ENCODE results near the gene UBE2V1.
"Not testable (repeated sequence)": the region's sequence is repeated elsewhere in the genome, so short reads cannot be mapped to it uniquely, and the experiment has no call there.

UBE2V1 gene

DNA sequence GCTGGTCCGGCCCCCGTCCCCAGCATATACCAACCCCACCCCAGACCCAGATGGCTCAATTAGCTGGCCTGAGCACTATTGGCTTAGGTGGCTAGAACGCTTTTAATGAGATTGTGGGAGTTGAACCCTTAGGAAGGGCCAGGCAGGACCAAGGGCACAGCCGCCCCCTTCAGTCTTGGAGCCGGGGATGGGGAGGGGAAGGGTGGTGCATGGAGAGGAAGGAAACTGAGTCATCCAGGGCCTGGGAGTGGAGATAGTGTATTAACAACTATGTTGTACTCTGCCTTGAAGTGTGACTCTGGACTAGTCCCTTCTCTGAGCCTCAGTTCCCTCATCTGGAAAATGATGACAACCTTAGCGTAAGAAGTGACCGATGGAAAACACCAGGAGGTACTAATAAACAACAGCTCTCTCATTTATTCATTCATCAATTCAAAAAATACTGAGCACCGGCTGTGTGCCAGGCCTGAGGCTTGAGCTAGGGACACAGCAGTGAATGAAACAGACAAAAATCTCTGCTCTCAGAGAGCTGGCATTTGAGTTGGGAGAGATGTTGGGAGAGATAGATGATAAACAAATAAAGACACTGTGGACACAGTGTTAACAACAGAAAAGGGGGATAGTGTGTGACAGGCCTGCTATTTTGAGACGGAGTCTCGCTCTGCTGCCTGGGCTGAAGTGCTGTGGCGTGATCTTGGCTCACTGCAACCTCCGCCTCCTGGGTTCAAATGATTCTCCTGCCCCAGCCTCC, 29.0 kb upstream of the UBE2V1 start:
- DNase-seq (ENCODE audit: extremely low read depth, low read depth) = no peak
- no peak overlapping the region for H3K4me3 ChIP-seq (replicated peaks; ENCODE audit: low read depth, low read length)
- TF ChIP-seq, protein P1, sequence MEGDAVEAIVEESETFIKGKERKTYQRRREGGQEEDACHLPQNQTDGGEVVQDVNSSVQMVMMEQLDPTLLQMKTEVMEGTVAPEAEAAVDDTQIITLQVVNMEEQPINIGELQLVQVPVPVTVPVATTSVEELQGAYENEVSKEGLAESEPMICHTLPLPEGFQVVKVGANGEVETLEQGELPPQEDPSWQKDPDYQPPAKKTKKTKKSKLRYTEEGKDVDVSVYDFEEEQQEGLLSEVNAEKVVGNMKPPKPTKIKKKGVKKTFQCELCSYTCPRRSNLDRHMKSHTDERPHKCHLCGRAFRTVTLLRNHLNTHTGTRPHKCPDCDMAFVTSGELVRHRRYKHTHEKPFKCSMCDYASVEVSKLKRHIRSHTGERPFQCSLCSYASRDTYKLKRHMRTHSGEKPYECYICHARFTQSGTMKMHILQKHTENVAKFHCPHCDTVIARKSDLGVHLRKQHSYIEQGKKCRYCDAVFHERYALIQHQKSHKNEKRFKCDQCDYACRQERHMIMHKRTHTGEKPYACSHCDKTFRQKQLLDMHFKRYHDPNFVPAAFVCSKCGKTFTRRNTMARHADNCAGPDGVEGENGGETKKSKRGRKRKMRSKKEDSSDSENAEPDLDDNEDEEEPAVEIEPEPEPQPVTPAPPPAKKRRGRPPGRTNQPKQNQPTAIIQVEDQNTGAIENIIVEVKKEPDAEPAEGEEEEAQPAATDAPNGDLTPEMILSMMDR (IDR thresholded peaks at IDR 0.05; ENCODE audit: low read depth, low read length, missing control alignments) = no peak

DNA sequence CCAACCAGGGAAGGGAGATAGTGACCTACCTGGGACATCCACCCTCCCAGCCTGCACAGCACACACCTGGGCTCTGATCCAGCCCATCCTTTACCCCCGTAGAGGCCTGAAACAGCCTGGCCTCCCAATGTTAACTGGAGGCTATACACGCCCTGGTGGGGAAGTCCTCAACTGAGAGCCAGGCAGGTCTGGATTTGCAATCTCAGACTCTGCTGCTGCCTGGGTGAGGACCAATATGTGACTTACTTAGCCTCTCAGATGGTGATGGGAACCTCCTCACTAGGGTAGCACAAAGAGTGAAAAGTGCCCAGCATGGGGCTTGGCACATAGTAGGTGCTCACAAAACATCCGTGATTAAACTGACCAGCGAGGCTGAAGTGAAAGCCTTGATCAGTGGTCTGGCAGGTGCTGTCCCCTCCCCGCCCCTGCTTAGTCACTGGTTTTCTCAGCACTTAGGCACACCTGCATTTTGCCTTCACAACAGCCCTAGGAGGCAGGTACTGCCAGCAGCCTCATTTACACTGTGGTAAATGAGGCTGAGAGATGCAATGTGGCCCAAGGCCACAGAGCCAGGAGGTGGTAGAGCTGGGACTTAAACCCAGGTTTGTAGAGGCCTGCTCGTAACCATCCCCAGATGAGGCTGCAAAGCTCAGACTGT, 28.2 kb upstream of the UBE2V1 start:
- no peak for DNase-seq (ENCODE audit: extremely low read depth, low read depth)
- H3K4me3 ChIP-seq (replicated peaks; ENCODE audit: low read depth, low read length) = no peak overlapping the region
- TF ChIP-seq, protein P1 (IDR thresholded peaks at IDR 0.05; ENCODE audit: low read depth, low read length, missing control alignments) = no peak

DNA sequence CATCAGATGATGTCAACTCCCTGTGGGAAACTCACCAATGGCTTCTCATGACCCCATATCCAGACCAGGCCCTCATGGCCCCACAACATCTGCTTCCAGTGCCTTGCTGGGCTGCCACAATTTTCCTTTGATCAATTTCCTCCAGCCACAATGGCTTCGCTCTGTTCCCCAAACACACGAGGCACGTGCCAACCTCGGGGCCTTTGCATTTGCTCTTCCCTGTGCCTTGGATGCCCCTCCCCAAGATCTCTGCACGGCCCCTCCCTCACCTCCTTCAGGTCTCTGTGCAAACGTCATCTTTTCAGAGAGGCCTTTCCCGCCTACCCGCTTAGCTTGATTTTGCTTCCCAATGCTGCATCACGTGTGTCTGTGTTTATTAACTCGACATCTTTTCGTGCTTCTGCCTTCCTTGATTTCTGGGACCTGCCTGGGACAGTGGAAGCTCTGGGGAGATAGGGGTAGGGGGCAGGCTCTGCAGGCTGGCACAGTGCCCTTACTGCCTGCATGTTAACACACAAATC, 27.4 kb upstream of the UBE2V1 start:
- H3K4me3 ChIP-seq (replicated peaks; ENCODE audit: low read depth, low read length) = no peak overlapping the region
- no peak for DNase-seq (ENCODE audit: extremely low read depth, low read depth)
- TF ChIP-seq, protein P1 (IDR thresholded peaks at IDR 0.05; ENCODE audit: low read depth, low read length, missing control alignments) = no peak

DNA sequence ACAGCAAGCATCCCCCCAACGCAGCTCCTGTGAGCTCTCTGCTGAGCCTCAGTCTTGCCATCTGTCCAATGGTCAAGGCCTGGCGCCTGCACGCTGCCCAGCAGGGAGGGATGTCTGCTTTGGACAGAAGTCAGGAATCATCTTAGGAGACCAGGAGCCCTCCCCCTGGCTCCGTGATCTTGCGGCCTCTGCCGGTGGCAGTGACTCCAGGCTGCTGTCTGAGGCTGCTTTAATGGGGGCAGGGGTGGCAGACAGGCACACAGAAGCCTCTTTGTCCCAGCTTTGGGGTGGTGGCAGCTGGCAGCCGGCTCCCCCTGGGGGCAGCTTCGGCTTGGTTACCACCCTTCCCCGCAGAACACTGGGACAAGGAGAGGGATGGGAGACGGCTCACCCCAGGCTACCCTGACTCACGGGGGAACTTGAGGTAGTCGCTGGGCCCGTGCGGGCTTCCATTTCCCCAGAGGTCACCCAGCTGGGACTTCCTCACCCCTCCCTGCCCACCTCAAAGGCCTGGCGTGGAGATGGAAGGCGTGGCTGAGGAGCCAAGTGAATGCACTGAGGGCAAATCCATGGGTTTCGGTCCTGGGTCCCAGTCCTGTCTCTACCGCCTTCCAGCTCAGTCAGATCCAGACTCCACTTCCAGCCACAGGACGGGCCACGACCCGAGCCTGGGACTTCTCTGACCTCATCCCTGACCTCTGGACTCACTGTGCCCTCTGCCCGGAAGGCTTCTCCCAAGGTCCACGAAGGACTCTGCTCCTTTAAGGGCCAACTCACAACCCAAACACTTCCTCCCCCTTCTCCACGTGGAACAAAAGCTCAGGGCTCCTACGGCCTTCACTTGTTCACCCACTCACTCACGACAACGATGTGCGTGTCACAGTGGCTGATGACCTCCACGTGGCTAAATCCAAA, 25.8 kb upstream of the UBE2V1 start:
- TF ChIP-seq, protein P1 (IDR thresholded peaks at IDR 0.05; ENCODE audit: low read depth, low read length, missing control alignments) = peak; percentile 12
- DNase-seq (ENCODE audit: extremely low read depth, low read depth) = no peak
- no peak overlapping the region for H3K4me3 ChIP-seq (replicated peaks; ENCODE audit: low read depth, low read length)

DNA sequence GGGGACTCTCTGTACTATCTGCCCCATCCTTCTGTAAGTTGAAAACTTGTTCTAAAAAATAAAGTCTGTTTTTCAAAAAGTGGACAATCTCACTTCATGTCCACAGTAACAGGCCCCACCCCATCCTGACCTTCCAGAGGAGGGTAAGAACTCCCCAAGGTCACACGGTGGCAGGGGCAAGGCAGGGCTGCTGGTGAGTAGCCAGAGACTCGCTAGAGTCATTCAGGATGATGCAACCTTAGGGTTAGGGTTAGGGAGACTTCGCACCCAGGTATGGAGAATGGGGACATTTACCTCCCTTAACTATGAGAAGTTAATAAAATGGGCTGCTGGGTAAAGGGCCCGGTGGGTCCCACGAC, 25.1 kb upstream of the UBE2V1 start:
- TF ChIP-seq, protein P1 (IDR thresholded peaks at IDR 0.05; ENCODE audit: low read depth, low read length, missing control alignments) = no peak
- DNase-seq (ENCODE audit: extremely low read depth, low read depth) = no peak
- H3K4me3 ChIP-seq (replicated peaks; ENCODE audit: low read depth, low read length) = no peak overlapping the region

DNA sequence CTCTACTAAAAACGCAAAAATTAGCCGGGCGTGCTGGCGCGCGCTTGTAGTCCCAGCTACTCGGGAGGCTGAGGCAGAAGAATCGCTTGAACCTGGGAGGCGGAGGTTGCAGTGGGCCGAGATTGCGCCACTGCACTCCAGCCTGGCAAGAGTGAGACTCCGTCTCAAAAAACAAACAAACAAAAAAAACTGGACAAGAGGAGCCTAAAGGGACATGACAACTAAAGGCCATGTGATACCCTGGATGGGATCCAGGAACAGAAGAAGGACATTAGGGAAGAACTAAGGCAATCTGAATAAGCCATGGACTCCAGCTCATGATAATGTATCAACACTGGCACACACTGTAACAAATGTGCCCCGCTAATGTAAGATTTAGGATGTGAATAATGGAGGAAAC, 24.8 kb upstream of the UBE2V1 start:
- H3K4me3 ChIP-seq (replicated peaks; ENCODE audit: low read depth, low read length); DNase-seq (ENCODE audit: extremely low read depth, low read depth): not testable (repeated sequence)
